Measurements from ENCODE around the gene ENDOU.

GRCh38 chr12:47710278-47710677 is 15.0 kb downstream of the ENDOU start:
- TF ChIP-seq, protein P1, sequence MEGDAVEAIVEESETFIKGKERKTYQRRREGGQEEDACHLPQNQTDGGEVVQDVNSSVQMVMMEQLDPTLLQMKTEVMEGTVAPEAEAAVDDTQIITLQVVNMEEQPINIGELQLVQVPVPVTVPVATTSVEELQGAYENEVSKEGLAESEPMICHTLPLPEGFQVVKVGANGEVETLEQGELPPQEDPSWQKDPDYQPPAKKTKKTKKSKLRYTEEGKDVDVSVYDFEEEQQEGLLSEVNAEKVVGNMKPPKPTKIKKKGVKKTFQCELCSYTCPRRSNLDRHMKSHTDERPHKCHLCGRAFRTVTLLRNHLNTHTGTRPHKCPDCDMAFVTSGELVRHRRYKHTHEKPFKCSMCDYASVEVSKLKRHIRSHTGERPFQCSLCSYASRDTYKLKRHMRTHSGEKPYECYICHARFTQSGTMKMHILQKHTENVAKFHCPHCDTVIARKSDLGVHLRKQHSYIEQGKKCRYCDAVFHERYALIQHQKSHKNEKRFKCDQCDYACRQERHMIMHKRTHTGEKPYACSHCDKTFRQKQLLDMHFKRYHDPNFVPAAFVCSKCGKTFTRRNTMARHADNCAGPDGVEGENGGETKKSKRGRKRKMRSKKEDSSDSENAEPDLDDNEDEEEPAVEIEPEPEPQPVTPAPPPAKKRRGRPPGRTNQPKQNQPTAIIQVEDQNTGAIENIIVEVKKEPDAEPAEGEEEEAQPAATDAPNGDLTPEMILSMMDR (IDR thresholded peaks at IDR 0.05): no peak
- TF ChIP-seq PBX3 (IDR thresholded peaks at IDR 0.05): no peak
- TF ChIP-seq SREBF2 (IDR thresholded peaks at IDR 0.05): no peak
- no peak for TF ChIP-seq POLR2A (IDR thresholded peaks at IDR 0.05; ENCODE audit: low read length)
- no peak for TF ChIP-seq REST (IDR thresholded peaks at IDR 0.05)
- TF ChIP-seq MAFK (IDR thresholded peaks at IDR 0.05; ENCODE audit: partially characterized antibody): no peak
- TF ChIP-seq MAX (IDR thresholded peaks at IDR 0.05): no peak
- no peak for TF ChIP-seq JUN (IDR thresholded peaks at IDR 0.05)
- no peak for TF ChIP-seq RAD21 (conservative IDR thresholded peaks at IDR 0.05 in 1 of 2, IDR thresholded peaks at IDR 0.05 in 1 of 2)
- no peak for TF ChIP-seq JUNB (IDR thresholded peaks at IDR 0.05)
- TF ChIP-seq TFCP2L1 (CRISPR knock-in tag; IDR thresholded peaks at IDR 0.05): no peak
- no peak for TF ChIP-seq POLR2AphosphoS2 (conservative IDR thresholded peaks at IDR 0.05; ENCODE audit: low read length)
- no peak for TF ChIP-seq NPAS2 (CRISPR knock-in tag; IDR thresholded peaks at IDR 0.05; ENCODE audit: borderline replicate concordance)
- TF ChIP-seq SMC3 (IDR thresholded peaks at IDR 0.05): no peak

Data from A549 (cell line).